HepG2 (cell line): ENCODE data around the gene KRTAP3-3. TPM values are rescaled to one million over a fixed set of nuclear protein-coding genes. Genes with fewer than 3 reads are reported as not detected.

Experiments
- ATF4 ChIP-seq, 2 experiments: fragments of 450-650 bp in 1 of 2; sonication (generic) in 1 of 2; formaldehyde crosslinking; IDR thresholded peaks; 2 replicates each; pipeline versions ENCODE4 v1.5.0 to v1.8.0; 2020 to 2022; ENCODE audit warnings: mild to moderate bottlenecking in 1 of 2, missing genetic modification reagents in 1 of 2
- FOXC1 ChIP-seq: sonication (generic); formaldehyde crosslinking; IDR thresholded peaks from 2 replicates; pipeline ENCODE4 v1.8.0; 2022; ENCODE audit warnings: mild to moderate bottlenecking, missing genetic modification reagents, borderline replicate concordance
- GLMP ChIP-seq: sonication (generic); formaldehyde crosslinking; IDR thresholded peaks from 2 replicates; pipeline ENCODE4 v1.9.0; 2021; ENCODE audit warnings: missing genetic modification reagents, mild to moderate bottlenecking, borderline replicate concordance
- GTF2F1 ChIP-seq: fragments of 150-350 bp; IDR thresholded peaks from 2 replicates; pipeline ENCODE4 v1.6.1; 2014; ENCODE audit warnings: low read length
- HOXA7 ChIP-seq: sonication (generic); formaldehyde crosslinking; IDR thresholded peaks from 2 replicates; pipeline ENCODE4 v1.8.1; 2022; ENCODE audit warnings: mild to moderate bottlenecking, missing genetic modification reagents, moderate library complexity
- KIAA2018 ChIP-seq: sonication (generic); formaldehyde crosslinking; IDR thresholded peaks from 2 replicates; pipeline ENCODE4 v1.5.0; 2020; ENCODE audit warnings: mild to moderate bottlenecking, missing genetic modification reagents, borderline replicate concordance
- PRPF4 ChIP-seq: fragments of 200-400 bp; formaldehyde crosslinking; IDR thresholded peaks from 2 replicates; pipeline ENCODE4 v1.6.1; 2016; ENCODE audit warnings: low read length, low read depth; ENCODE audit not compliant: poor library complexity, severe bottlenecking
- SMAD1 ChIP-seq: sonication (generic); formaldehyde crosslinking; IDR thresholded peaks from 2 replicates; pipeline ENCODE4 v1.4.0; 2020; ENCODE audit warnings: missing genetic modification reagents, low read depth, mild to moderate bottlenecking, borderline replicate concordance
- SMAD3 ChIP-seq: sonication (generic); formaldehyde crosslinking; IDR thresholded peaks from 2 replicates; pipeline ENCODE4 v1.4.0; 2020; ENCODE audit warnings: missing genetic modification reagents
- THYN1 ChIP-seq: sonication (generic); formaldehyde crosslinking; IDR thresholded peaks from 2 replicates; pipeline ENCODE4 v1.8.1; 2023; ENCODE audit warnings: low read depth, mild to moderate bottlenecking, moderate library complexity, missing genetic modification reagents, borderline replicate concordance
- ZBTB43 ChIP-seq: sonication (generic); formaldehyde crosslinking; conservative IDR thresholded peaks from 2 replicates; pipeline ENCODE4 v1.4.0; 2020; ENCODE audit warnings: missing genetic modification reagents
- ZFP82 ChIP-seq: sonication (generic); formaldehyde crosslinking; IDR thresholded peaks from 2 replicates; pipeline ENCODE4 v1.5.1; 2020; ENCODE audit warnings: mild to moderate bottlenecking, missing genetic modification reagents, borderline replicate concordance
- ZMYM2 ChIP-seq: sonication (generic); formaldehyde crosslinking; IDR thresholded peaks from 2 replicates; pipeline ENCODE4 v1.8.0; 2022; ENCODE audit warnings: mild to moderate bottlenecking, missing genetic modification reagents
- ZNF569 ChIP-seq: sonication (generic); formaldehyde crosslinking; IDR thresholded peaks from 2 replicates; pipeline ENCODE4 v1.5.0; 2020; ENCODE audit warnings: mild to moderate bottlenecking, missing genetic modification reagents, moderate library complexity, borderline replicate concordance
- ZNF589 ChIP-seq: sonication (generic); formaldehyde crosslinking; conservative IDR thresholded peaks from 2 replicates; pipeline ENCODE4 v1.8.0; 2022; ENCODE audit warnings: mild to moderate bottlenecking, moderate library complexity, missing genetic modification reagents
- ZNF724P ChIP-seq: sonication (generic); formaldehyde crosslinking; IDR thresholded peaks from 2 replicates; pipeline ENCODE4 v1.8.0; 2022; ENCODE audit warnings: missing genetic modification reagents, borderline replicate concordance
- polyA plus RNA-seq, 8 experiments: library from polyadenylated mRNA; depleted of rRNA in 3 of 8; stranded (reverse) in 7 of 8; unstranded in 1 of 8; fragments of >200 nt; fragmentation: Illumina TruSeq in 4 of 8; extraction: Trizol in 4 of 8; gene quantifications; 2 replicates each; pipeline versions ENCODE4 v1.2.1 to v1.2.3, GENCODE V29; 2011 to 2016; ENCODE audit warnings: low read depth in 4 of 8, missing spikeins in 1 of 8, mixed read lengths in 1 of 8; ENCODE audit not compliant: insufficient read depth in 1 of 8
- total RNA-seq, 5 experiments: library from RNA; depleted of rRNA; stranded (reverse); fragments of >200 nt; fragmentation: Illumina TruSeq; extraction: Trizol; gene quantifications; 2 replicates each; pipeline ENCODE4 v1.2.3, GENCODE V29; 2016; ENCODE audit warnings: low read depth in 1 of 5

The KRTAP3-3 gene
- total and polyA plus RNA-seq, 2 of the 13 experiments (the other 11 are each of a cell fraction or from before 2014, with no cell fraction given) = not detected

- TF ChIP-seq ZNF724P (CRISPR knock-in tag) (no peak), ZFP82 (CRISPR knock-in tag) (no peak), GLMP (CRISPR knock-in tag) (no peak), THYN1 (CRISPR knock-in tag) (no peak), ZBTB43 (CRISPR knock-in tag) (peak; percentile 76; the same call in 1 of the 2 replicates), GTF2F1 (0 out of 2 replicates have a peak, but pooled peaks have one; percentile 24), ZMYM2 (CRISPR knock-in tag) (no peak), PRPF4 (no peak), ATF4 (CRISPR knock-in tag; IDR thresholded peaks at IDR 0.05) (peak in 1 of 2 experiments; percentile 86; a peak in 2 of 4 replicates), SMAD1 (no peak), HOXA7 (CRISPR knock-in tag) (no peak), FOXC1 (no peak), SMAD3 (CRISPR knock-in tag) (peak; percentile 99), KIAA2018 (CRISPR knock-in tag) (no peak), ZNF569 (CRISPR knock-in tag) (peak; percentile 58; the same call in 1 of the 2 replicates), ZNF589 (CRISPR knock-in tag) (0 out of 2 replicates have a peak, but pooled peaks have one; percentile 57)
These were observed 37.3 kb downstream of the KRTAP3-3 start (continued) for GRCh38 chr17:40956401-40957254.
